GM10266 (cell line): ENCODE measurements around the gene CSMD2.
A peak's percentile ranks its signal among the peaks of the same experiment; 100 is the strongest.

ENCODE experiments used
- DNase-seq: peaks from one replicate; pipeline ENCODE4 v3.0.0; 2012; ENCODE audit errors: extremely low spot score
- CTCF ChIP-seq: IDR thresholded peaks from 2 replicates; pipeline ENCODE4 v1.5.1; 2012; ENCODE audit warnings: mild to moderate bottlenecking, low read depth; ENCODE audit not compliant: control insufficient read depth, insufficient read depth; ENCODE audit errors: missing control alignments

The CSMD2 gene

GRCh38 chr1:33875862-33876261 is 289.2 kb downstream of the CSMD2 start:
- DNase-seq: no peak
- TF ChIP-seq CTCF: peak; percentile 38

- no peak for DNase-seq
- TF ChIP-seq CTCF: no peak
Measured at GRCh38 chr1:33874636-33875035, 290.4 kb downstream of the CSMD2 start.

GRCh38 chr1:33872683-33873082 is 292.3 kb downstream of the CSMD2 start:
- no peak for TF ChIP-seq CTCF
- DNase-seq: no peak

GRCh38 chr1:33872275-33872674 is 292.8 kb downstream of the CSMD2 start:
- no peak for DNase-seq
- no peak for TF ChIP-seq CTCF

- TF ChIP-seq CTCF: no peak
Measured at GRCh38 chr1:33867684-33868083, 297.3 kb downstream of the CSMD2 start.

GRCh38 chr1:33866281-33866680 is 298.7 kb downstream of the CSMD2 start:
- TF ChIP-seq CTCF: no peak
- no peak for DNase-seq

More at GRCh38 chr1:33867684-33868083, 297.3 kb downstream of the CSMD2 start:
- no peak for DNase-seq

GRCh38 chr1:33864460-33865389 is 300.3 kb downstream of the CSMD2 start:
- DNase-seq: no peak
- no peak for TF ChIP-seq CTCF
